Fibroblast of villous mesenchyme (primary cell): Measurements from ENCODE around the gene ANO4. TPM values are rescaled to one million over a fixed set of nuclear protein-coding genes. Genes with fewer than 3 reads are reported as not detected.

Source experiments
- DNase-seq: peaks from one replicate; pipeline ENCODE4 v3.0.0-alpha.2; 2010; ENCODE audit warnings: low read depth
- H3K4me3 ChIP-seq: 2 replicates; pipeline ENCODE4 v1.5.1; 2011; ENCODE audit warnings: low read depth, mild to moderate bottlenecking, low read length
- total RNA-seq: library from RNA; depleted of rRNA; stranded (reverse); fragments of >200 nt; gene quantifications from 2 replicates; pipeline ENCODE4 v1.2.3, GENCODE V29; 2012
- TF ChIP-seq, protein P1 (sequence below): IDR thresholded peaks from 2 replicates; pipeline ENCODE4 v1.5.1; 2012; ENCODE audit warnings: low read depth, mild to moderate bottlenecking, low read length; ENCODE audit not compliant: insufficient read depth

The ANO4 gene
- total RNA-seq, 1 donor, result 13.8 TPM

GRCh38 chr12:101018540-101018939 lies 224.0 kb downstream of the ANO4 start:
- peak; percentile 31 for DNase-seq
- TF ChIP-seq, protein P1, sequence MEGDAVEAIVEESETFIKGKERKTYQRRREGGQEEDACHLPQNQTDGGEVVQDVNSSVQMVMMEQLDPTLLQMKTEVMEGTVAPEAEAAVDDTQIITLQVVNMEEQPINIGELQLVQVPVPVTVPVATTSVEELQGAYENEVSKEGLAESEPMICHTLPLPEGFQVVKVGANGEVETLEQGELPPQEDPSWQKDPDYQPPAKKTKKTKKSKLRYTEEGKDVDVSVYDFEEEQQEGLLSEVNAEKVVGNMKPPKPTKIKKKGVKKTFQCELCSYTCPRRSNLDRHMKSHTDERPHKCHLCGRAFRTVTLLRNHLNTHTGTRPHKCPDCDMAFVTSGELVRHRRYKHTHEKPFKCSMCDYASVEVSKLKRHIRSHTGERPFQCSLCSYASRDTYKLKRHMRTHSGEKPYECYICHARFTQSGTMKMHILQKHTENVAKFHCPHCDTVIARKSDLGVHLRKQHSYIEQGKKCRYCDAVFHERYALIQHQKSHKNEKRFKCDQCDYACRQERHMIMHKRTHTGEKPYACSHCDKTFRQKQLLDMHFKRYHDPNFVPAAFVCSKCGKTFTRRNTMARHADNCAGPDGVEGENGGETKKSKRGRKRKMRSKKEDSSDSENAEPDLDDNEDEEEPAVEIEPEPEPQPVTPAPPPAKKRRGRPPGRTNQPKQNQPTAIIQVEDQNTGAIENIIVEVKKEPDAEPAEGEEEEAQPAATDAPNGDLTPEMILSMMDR, result no peak
- H3K4me3 ChIP-seq, result no peak overlapping the region

- TF ChIP-seq, protein P1, result no peak
These were observed 224.6 kb downstream of the ANO4 start for GRCh38 chr12:101019201-101019600.

GRCh38 chr12:101019667-101020066 lies 225.1 kb downstream of the ANO4 start:
- DNase-seq, result peak; percentile 8
- H3K4me3 ChIP-seq, result no peak overlapping the region
- TF ChIP-seq, protein P1, result no peak

More at GRCh38 chr12:101019201-101019600, 224.6 kb downstream of the ANO4 start:
- no peak overlapping the region for H3K4me3 ChIP-seq
- no peak for DNase-seq

GRCh38 chr12:101021442-101021841 lies 226.9 kb downstream of the ANO4 start:
- TF ChIP-seq, protein P1, result no peak
- no peak overlapping the region for H3K4me3 ChIP-seq
- peak; percentile 2 for DNase-seq

- TF ChIP-seq, protein P1, result no peak
- H3K4me3 ChIP-seq, result no peak overlapping the region
- DNase-seq, result peak; percentile 71
These were observed 227.4 kb downstream of the ANO4 start for GRCh38 chr12:101021911-101022388.

DNA sequence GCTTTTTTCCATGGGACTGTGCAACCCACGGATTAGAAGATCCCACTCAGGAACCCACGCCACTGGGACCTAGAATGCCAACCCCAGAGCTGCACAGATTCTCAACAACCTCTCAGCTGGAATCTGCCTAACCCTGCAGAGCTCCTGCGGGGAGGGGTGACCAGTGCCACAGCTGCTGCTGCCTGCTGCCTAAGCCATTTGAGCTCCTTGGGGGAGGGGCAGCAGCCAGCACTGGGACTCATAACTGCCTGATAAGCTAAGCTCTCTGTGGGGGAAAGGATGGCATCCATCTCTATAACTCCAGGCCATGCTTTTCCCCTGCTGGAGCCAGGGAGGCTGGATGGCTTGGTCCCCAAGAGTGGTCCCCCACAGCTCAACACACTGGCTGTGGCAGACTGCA lies 232.6 kb downstream of the ANO4 start:
- H3K4me3 ChIP-seq, result no peak overlapping the region
- DNase-seq, result no peak
- TF ChIP-seq, protein P1, result no peak

GRCh38 chr12:101027816-101028215 lies 233.2 kb downstream of the ANO4 start:
- no peak for DNase-seq
- no peak overlapping the region for H3K4me3 ChIP-seq
- TF ChIP-seq, protein P1, result no peak
